Loucy (cell line): Measurements from ENCODE around the gene SHB.

Experiments
- H2AFZ ChIP-seq: fragments of 200-600 bp; sonication (generic); 2 replicates; pipeline ENCODE4 v1.6.0; 2016; ENCODE audit warnings: antibody characterized with exemption, mild to moderate bottlenecking, low read length, moderate library complexity
- H3F3A ChIP-seq: fragments of 200-600 bp; 2 replicates; pipeline ENCODE4 v1.6.0; 2016; ENCODE audit warnings: antibody characterized with exemption, low read depth, mild to moderate bottlenecking
- H3K27me3 ChIP-seq: fragments of 200-600 bp; sonication (generic); 2 replicates; pipeline ENCODE4 v1.6.1; 2014; ENCODE audit warnings: low read length, mild to moderate bottlenecking; ENCODE audit not compliant: insufficient read depth, poor library complexity, severe bottlenecking
- H3K36me3 ChIP-seq: fragments of 200-600 bp; sonication (generic); 2 replicates; pipeline ENCODE4 v1.6.1; 2016; ENCODE audit warnings: low read length; ENCODE audit not compliant: insufficient read depth
- H3K4me1 ChIP-seq: fragments of 200-600 bp; sonication (generic); 2 replicates; pipeline ENCODE4 v1.5.1; 2014; ENCODE audit warnings: low read length, mild to moderate bottlenecking; ENCODE audit not compliant: insufficient read depth, poor library complexity, severe bottlenecking
- H3K4me2 ChIP-seq: fragments of 200-600 bp; sonication (generic); 2 replicates; pipeline ENCODE4 v1.6.0; 2014; ENCODE audit warnings: antibody characterized with exemption, low read length, low read depth, mild to moderate bottlenecking; ENCODE audit not compliant: poor library complexity, severe bottlenecking
- H3K4me3 ChIP-seq: fragments of 200-600 bp; sonication (generic); 2 replicates; pipeline ENCODE4 v1.5.1; 2014; ENCODE audit warnings: low read length, mild to moderate bottlenecking, mixed read lengths; ENCODE audit not compliant: poor library complexity, severe bottlenecking
- H3K79me2 ChIP-seq: fragments of 200-600 bp; sonication (generic); 2 replicates; pipeline ENCODE4 v1.6.1; 2014; ENCODE audit warnings: low read length; ENCODE audit not compliant: insufficient read depth
- H3K9ac ChIP-seq: fragments of 200-600 bp; sonication (generic); 2 replicates; pipeline ENCODE4 v1.6.0; 2014; ENCODE audit warnings: mild to moderate bottlenecking, low read depth, low read length, moderate library complexity; ENCODE audit not compliant: poor library complexity, severe bottlenecking
- H3K9me2 ChIP-seq: fragments of 200-600 bp; sonication (generic); replicated peaks from 2 replicates; pipeline ENCODE4 v1.6.1; 2016; ENCODE audit warnings: low read depth, low read length, mixed read lengths
- H3K9me3 ChIP-seq: fragments of 200-600 bp; sonication (generic); 2 replicates; pipeline ENCODE4 v1.6.1; 2014; ENCODE audit warnings: mild to moderate bottlenecking, antibody characterized with exemption, low read length, low read depth; ENCODE audit not compliant: insufficient read depth
- H4K20me1 ChIP-seq: fragments of 200-600 bp; sonication (generic); 2 replicates; pipeline ENCODE4 v1.6.0; 2014; ENCODE audit warnings: antibody characterized with exemption, low read length, mild to moderate bottlenecking; ENCODE audit not compliant: insufficient read depth, poor library complexity, severe bottlenecking
- CTCF ChIP-seq: fragments of 200-600 bp; sonication (generic); conservative IDR thresholded peaks from 2 replicates; pipeline ENCODE4 v1.5.1; 2014; ENCODE audit warnings: mild to moderate bottlenecking, antibody characterized with exemption, low read length
- EZH2phosphoT487 ChIP-seq: fragments of 200-600 bp; IDR thresholded peaks from 2 replicates; pipeline ENCODE4 v1.6.1; 2018; ENCODE audit warnings: antibody characterized with exemption, mild to moderate bottlenecking, moderate library complexity, borderline replicate concordance

SHB gene

GRCh38 chr9:37974506-37975173, 94.4 kb downstream of the SHB start:
- TF ChIP-seq CTCF (no peak), EZH2phosphoT487 (no peak)
- Histone ChIP-seq H3K4me3 (no peak overlapping the region), H3K9me2 (no peaks in the 10 kb centered on the region), H4K20me1 (no peaks in the 10 kb centered on the region), H3K9me3 (no peaks in the 10 kb centered on the region), H3K4me1 (no peaks in the 10 kb centered on the region), H3K4me2 (no peak overlapping the region), H3K27me3 (no peaks in the 10 kb centered on the region), H3F3A (no peaks in the 10 kb centered on the region), H3K79me2 (no peaks in the 10 kb centered on the region), H3K9ac (no peak overlapping the region), H2AFZ (no peak overlapping the region), H3K36me3 (no peaks in the 10 kb centered on the region)

GRCh38 chr9:37972351-37972848, 96.6 kb downstream of the SHB start:
- Histone ChIP-seq H3K27me3 (no peaks in the 10 kb centered on the region), H2AFZ (no peak overlapping the region), H3F3A (no peaks in the 10 kb centered on the region), H3K9ac (no peak overlapping the region), H3K9me3 (no peaks in the 10 kb centered on the region), H3K4me2 (no peak overlapping the region), H3K9me2 (no peaks in the 10 kb centered on the region), H3K36me3 (no peaks in the 10 kb centered on the region), H3K4me3 (no peak overlapping the region), H3K4me1 (no peaks in the 10 kb centered on the region), H3K79me2 (no peaks in the 10 kb centered on the region), H4K20me1 (no peaks in the 10 kb centered on the region)
- no peak for TF ChIP-seq EZH2phosphoT487
- TF ChIP-seq CTCF: peak; percentile 30; the same call in 1 of the 2 replicates

GRCh38 chr9:37971691-37972090, 97.3 kb downstream of the SHB start:
- no peaks in the 10 kb centered on the region for H3K79me2 ChIP-seq
- H4K20me1 ChIP-seq: no peaks in the 10 kb centered on the region
- H3K4me2 ChIP-seq: no peak overlapping the region
- no peaks in the 10 kb centered on the region for H3K4me1 ChIP-seq
- H3K27me3 ChIP-seq: no peaks in the 10 kb centered on the region
- no peaks in the 10 kb centered on the region for H3K36me3 ChIP-seq
- no peak overlapping the region for H3K4me3 ChIP-seq
- no peaks in the 10 kb centered on the region for H3K9me2 ChIP-seq
- H3F3A ChIP-seq: no peaks in the 10 kb centered on the region
- H2AFZ ChIP-seq: no peak overlapping the region
- TF ChIP-seq CTCF (no peak), EZH2phosphoT487 (no peak)
- no peak overlapping the region for H3K9ac ChIP-seq
- no peaks in the 10 kb centered on the region for H3K9me3 ChIP-seq
